Measurements from ENCODE around the gene CDC42SE2. TPM values are rescaled to one million over a fixed set of nuclear protein-coding genes. Genes with fewer than 3 reads are reported as not detected.
"Not testable (repeated sequence)": the region's sequence is repeated elsewhere in the genome, so short reads cannot be mapped to it uniquely, and the experiment has no call there.

The CDC42SE2 gene
- total and polyA plus RNA-seq, 2 donors = 18.6 to 45.5 TPM

- H3K27ac ChIP-seq (ENCODE audit: low read depth) = no peak overlapping the region
- no peak for DNase-seq (ENCODE audit: extremely low spot score)
- peaks cover 2% of the 10 kb centered on the region for H3K4me1 ChIP-seq (ENCODE audit: insufficient read depth)
- H3K36me3 ChIP-seq (ENCODE audit: insufficient read depth) = no peaks in the 10 kb centered on the region
- H3K4me3 ChIP-seq (ENCODE audit: low read depth, low read length) = no peak overlapping the region
- WGBS = 93% methylated on average over 3 of the region's 3 CpGs
These were observed 35.6 kb downstream of the CDC42SE2 start for GRCh38 chr5:131299465-131299864.

GRCh38 chr5:131302506-131302905 lies 38.7 kb downstream of the CDC42SE2 start:
- Histone ChIP-seq H3K4me1 (ENCODE audit: insufficient read depth) (peaks cover 2% of the 10 kb centered on the region), H3K27ac (ENCODE audit: low read depth) (no peak overlapping the region), H3K36me3 (ENCODE audit: insufficient read depth) (no peaks in the 10 kb centered on the region), H3K4me3 (ENCODE audit: low read depth, low read length) (no peak overlapping the region)
- 75% methylated on average over 6 of the region's 6 CpGs for WGBS
- no peak for DNase-seq (ENCODE audit: extremely low spot score)

- Histone ChIP-seq H3K4me1 (ENCODE audit: insufficient read depth) (peaks cover 2% of the 10 kb centered on the region), H3K27ac (ENCODE audit: low read depth) (no peak overlapping the region), H3K4me3 (ENCODE audit: low read depth, low read length) (no peak overlapping the region), H3K36me3 (ENCODE audit: insufficient read depth) (no peaks in the 10 kb centered on the region)
- no peak for DNase-seq (ENCODE audit: extremely low spot score)
- 75% methylated on average over 1 of the region's 1 CpG for WGBS
These were observed 39.7 kb downstream of the CDC42SE2 start for GRCh38 chr5:131303537-131303936.

- no peak overlapping the region for H3K27ac ChIP-seq (ENCODE audit: low read depth)
- 73% methylated on average over 2 of the region's 2 CpGs for WGBS
- no peak overlapping the region for H3K4me3 ChIP-seq (ENCODE audit: low read depth, low read length)
- peaks cover 2% of the 10 kb centered on the region for H3K4me1 ChIP-seq (ENCODE audit: insufficient read depth)
- H3K36me3 ChIP-seq (ENCODE audit: insufficient read depth) = no peaks in the 10 kb centered on the region
- no peak for DNase-seq (ENCODE audit: extremely low spot score)
These were observed 40.6 kb downstream of the CDC42SE2 start for GRCh38 chr5:131304414-131304813.

- Histone ChIP-seq H3K4me3 (ENCODE audit: low read depth, low read length) (no peak overlapping the region), H3K27ac (ENCODE audit: low read depth) (no peak overlapping the region), H3K4me1 (ENCODE audit: insufficient read depth) (peaks cover 2% of the 10 kb centered on the region), H3K36me3 (ENCODE audit: insufficient read depth) (no peaks in the 10 kb centered on the region)
- WGBS = 94% methylated on average over 2 of the region's 2 CpGs
- DNase-seq (ENCODE audit: extremely low spot score) = no peak
These were observed 41.4 kb downstream of the CDC42SE2 start for GRCh38 chr5:131305138-131305689.

GRCh38 chr5:131305906-131306305 lies 42.1 kb downstream of the CDC42SE2 start:
- H3K4me3 ChIP-seq (ENCODE audit: low read depth, low read length) = no peak overlapping the region
- no peak overlapping the region for H3K27ac ChIP-seq (ENCODE audit: low read depth)
- DNase-seq (ENCODE audit: extremely low spot score) = no peak
- H3K36me3 ChIP-seq (ENCODE audit: insufficient read depth) = no peaks in the 10 kb centered on the region
- 66% methylated on average over 2 of the region's 2 CpGs for WGBS
- H3K4me1 ChIP-seq (ENCODE audit: insufficient read depth) = peaks cover 2% of the 10 kb centered on the region

- not testable (repeated sequence) for H3K36me3 ChIP-seq (ENCODE audit: insufficient read depth); H3K4me1 ChIP-seq (ENCODE audit: insufficient read depth); DNase-seq (ENCODE audit: extremely low spot score); H3K27ac ChIP-seq (ENCODE audit: low read depth); H3K4me3 ChIP-seq (ENCODE audit: low read depth, low read length)
- WGBS = 85% methylated on average over 16 of the region's 16 CpGs
These were observed 48.5 kb downstream of the CDC42SE2 start for GRCh38 chr5:131312235-131312772.

- Histone ChIP-seq H3K27ac (ENCODE audit: low read depth) (no peak overlapping the region), H3K36me3 (ENCODE audit: insufficient read depth) (peaks cover 2% of the 10 kb centered on the region), H3K4me3 (ENCODE audit: low read depth, low read length) (no peak overlapping the region), H3K4me1 (ENCODE audit: insufficient read depth) (no peaks in the 10 kb centered on the region)
- 65% methylated on average over 2 of the region's 2 CpGs for WGBS
- DNase-seq (ENCODE audit: extremely low spot score) = no peak
These were observed 52.2 kb downstream of the CDC42SE2 start for GRCh38 chr5:131316026-131316425.

GRCh38 chr5:131316822-131317221 lies 53.0 kb downstream of the CDC42SE2 start:
- no peak for DNase-seq (ENCODE audit: extremely low spot score)
- WGBS = 94% methylated on average over 2 of the region's 2 CpGs
- Histone ChIP-seq H3K27ac (ENCODE audit: low read depth) (no peak overlapping the region), H3K4me1 (ENCODE audit: insufficient read depth) (no peaks in the 10 kb centered on the region), H3K36me3 (ENCODE audit: insufficient read depth) (peaks cover 2% of the 10 kb centered on the region), H3K4me3 (ENCODE audit: low read depth, low read length) (no peak overlapping the region)

- DNase-seq (ENCODE audit: extremely low spot score) = no peak
- H3K4me3 ChIP-seq (ENCODE audit: low read depth, low read length) = no peak overlapping the region
These were observed 54.6 kb downstream of the CDC42SE2 start for GRCh38 chr5:131318455-131318854.

GRCh38 chr5:131321066-131321465 lies 57.2 kb downstream of the CDC42SE2 start:
- no peak overlapping the region for H3K4me3 ChIP-seq (ENCODE audit: low read depth, low read length)
- no peak overlapping the region for H3K27ac ChIP-seq (ENCODE audit: low read depth)
- peaks cover 2% of the 10 kb centered on the region for H3K36me3 ChIP-seq (ENCODE audit: insufficient read depth)
- H3K4me1 ChIP-seq (ENCODE audit: insufficient read depth) = no peaks in the 10 kb centered on the region
- WGBS = 47% methylated on average over 2 of the region's 2 CpGs
- DNase-seq (ENCODE audit: extremely low spot score) = no peak

More at GRCh38 chr5:131318455-131318854, 54.6 kb downstream of the CDC42SE2 start:
- H3K27ac ChIP-seq (ENCODE audit: low read depth) = no peak overlapping the region
- H3K4me1 ChIP-seq (ENCODE audit: insufficient read depth) = no peaks in the 10 kb centered on the region
- peaks cover 2% of the 10 kb centered on the region for H3K36me3 ChIP-seq (ENCODE audit: insufficient read depth)

GRCh38 chr5:131322926-131323325 lies 59.1 kb downstream of the CDC42SE2 start:
- no peak overlapping the region for H3K27ac ChIP-seq (ENCODE audit: low read depth)
- H3K4me3 ChIP-seq (ENCODE audit: low read depth, low read length) = no peak overlapping the region
- no peaks in the 10 kb centered on the region for H3K4me1 ChIP-seq (ENCODE audit: insufficient read depth)
- WGBS = 90% methylated on average over 4 of the region's 4 CpGs
- no peak for DNase-seq (ENCODE audit: extremely low spot score)
- peaks cover 2% of the 10 kb centered on the region for H3K36me3 ChIP-seq (ENCODE audit: insufficient read depth)

GRCh38 chr5:131323378-131323777 lies 59.5 kb downstream of the CDC42SE2 start:
- no peak overlapping the region for H3K27ac ChIP-seq (ENCODE audit: low read depth)
- DNase-seq (ENCODE audit: extremely low spot score) = no peak
- peaks cover under 1% of the 10 kb centered on the region for H3K36me3 ChIP-seq (ENCODE audit: insufficient read depth)
- no peaks in the 10 kb centered on the region for H3K4me1 ChIP-seq (ENCODE audit: insufficient read depth)
- H3K4me3 ChIP-seq (ENCODE audit: low read depth, low read length) = no peak overlapping the region

- no peak overlapping the region for H3K27ac ChIP-seq (ENCODE audit: low read depth)
- H3K4me3 ChIP-seq (ENCODE audit: low read depth, low read length) = no peak overlapping the region
These were observed 60.5 kb downstream of the CDC42SE2 start for GRCh38 chr5:131324303-131324702.

More at GRCh38 chr5:131324303-131324702, 60.5 kb downstream of the CDC42SE2 start:
- H3K36me3 ChIP-seq (ENCODE audit: insufficient read depth) = no peaks in the 10 kb centered on the region
- WGBS = 21% methylated on average over 1 of the region's 1 CpG
- H3K4me1 ChIP-seq (ENCODE audit: insufficient read depth) = no peaks in the 10 kb centered on the region
- DNase-seq (ENCODE audit: extremely low spot score) = no peak

Data from urinary bladder (tissue), 4 donors.